IgD-negative memory B cell (primary cell): ENCODE measurements around the gene NPM1. TPM values are rescaled to one million over a fixed set of nuclear protein-coding genes. Genes with fewer than 3 reads are reported as not detected.
"Not testable (repeated sequence)": the region's sequence is repeated elsewhere in the genome, so short reads cannot be mapped to it uniquely, and the experiment has no call there.

Experiments used
- H3K27ac Mint-ChIP-seq, 3 donors: one replicate each; pipeline ENCODE4 v1.8.0; 2020 to 2022; ENCODE audit warnings: mild to moderate bottlenecking in 3 of 3, mixed read lengths in 3 of 3, moderate library complexity in 1 of 3
- H3K27me3 Mint-ChIP-seq: one replicate; pipeline ENCODE4 v1.8.0; 2021; ENCODE audit warnings: mixed read lengths
- H3K36me3 Mint-ChIP-seq: one replicate; pipeline ENCODE4 v1.8.0; 2020; ENCODE audit warnings: mild to moderate bottlenecking, mixed read lengths
- H3K4me1 Mint-ChIP-seq, 3 donors: one replicate each; pipeline ENCODE4 v1.8.0; 2020 to 2022; ENCODE audit warnings: mixed read lengths in 3 of 3, mild to moderate bottlenecking in 1 of 3
- H3K4me3 Mint-ChIP-seq, 4 donors: one replicate each; pipeline ENCODE4 v1.8.0; 2020 to 2022; ENCODE audit warnings: mild to moderate bottlenecking in 4 of 4, mixed read lengths in 4 of 4, moderate library complexity in 3 of 4
- H3K9me3 Mint-ChIP-seq, 3 donors: one replicate each; pipeline ENCODE4 v1.8.0; 2020 to 2021; ENCODE audit warnings: mixed read lengths in 3 of 3, mild to moderate bottlenecking in 1 of 3
- polyA plus RNA-seq: library from polyadenylated mRNA; unstranded; fragments of 300-500 nt; fragmentation: Illumina TruSeq; gene quantifications from one replicate; pipeline ENCODE4 v1.2.3, GENCODE V29; 2021

The NPM1 gene
- 715 TPM for polyA plus RNA-seq

GRCh38 chr5:171387345-171387969 lies at the start of gene NPM1:
TSS of gene NPM1 (plus strand) at chr5:171387849. CDS start at chr5:171387949, 100 bp downstream.
- H3K9me3 Mint-ChIP-seq, result peaks cover 0 to under 1% (median 0%) of the 10 kb centered on the region in 3 donors
- H3K36me3 Mint-ChIP-seq, result no peaks in the 10 kb centered on the region
- H3K27me3 Mint-ChIP-seq, result peaks cover 6% of the 10 kb centered on the region
- peaks cover 30 to 33% (median 30%) of the 10 kb centered on the region in 3 donors for H3K4me1 Mint-ChIP-seq
- H3K4me3 Mint-ChIP-seq, result peak within 1 kb of the TSS; percentile 89 to 99 (median 98)
- H3K27ac Mint-ChIP-seq, result peak within 1 kb of the TSS; percentile 92 to 99 (median 99)

GRCh38 chr5:171340042-171340441 lies 47.6 kb upstream of the NPM1 start:
- H3K27ac Mint-ChIP-seq, result no peak overlapping the region
- H3K9me3 Mint-ChIP-seq, result peaks cover 0 to 2% (median 0%) of the 10 kb centered on the region in 3 donors
- H3K27me3 Mint-ChIP-seq, result peaks cover 22% of the 10 kb centered on the region
- no peaks in the 10 kb centered on the region for H3K36me3 Mint-ChIP-seq
- no peak overlapping the region for H3K4me3 Mint-ChIP-seq
- H3K4me1 Mint-ChIP-seq, result peaks cover 0 to 1% (median 0%) of the 10 kb centered on the region in 3 donors

GRCh38 chr5:171340491-171340890 lies 47.2 kb upstream of the NPM1 start:
- H3K9me3 Mint-ChIP-seq, result peaks cover 0 to 2% (median 0%) of the 10 kb centered on the region in 3 donors

GRCh38 chr5:171342362-171343111 lies 45.1 kb upstream of the NPM1 start:
- H3K9me3 Mint-ChIP-seq, result peaks cover 0 to 2% (median 0%) of the 10 kb centered on the region in 3 donors
- no peaks in the 10 kb centered on the region for H3K36me3 Mint-ChIP-seq
- peaks cover 5% of the 10 kb centered on the region for H3K27me3 Mint-ChIP-seq
- H3K4me1 Mint-ChIP-seq, result no peaks in the 10 kb centered on the region
- H3K27ac Mint-ChIP-seq, result no peak overlapping the region
- H3K4me3 Mint-ChIP-seq, result no peak overlapping the region

More at GRCh38 chr5:171340491-171340890, 47.2 kb upstream of the NPM1 start:
- Mint-ChIP-seq H3K4me1 (peaks cover 0 to 1% (median 0%) of the 10 kb centered on the region in 3 donors), H3K36me3 (no peaks in the 10 kb centered on the region), H3K27ac (no peak overlapping the region), H3K27me3 (peaks cover 20% of the 10 kb centered on the region), H3K4me3 (no peak overlapping the region)

GRCh38 chr5:171344936-171345608 lies 42.6 kb upstream of the NPM1 start:
- H3K27me3 Mint-ChIP-seq, result no peaks in the 10 kb centered on the region
- no peaks in the 10 kb centered on the region for H3K4me1 Mint-ChIP-seq
- H3K4me3 Mint-ChIP-seq, result peak overlapping the region in 1 of 4 donors; percentile 5
- H3K27ac Mint-ChIP-seq, result no peak overlapping the region
- H3K9me3 Mint-ChIP-seq, result no peaks in the 10 kb centered on the region
- H3K36me3 Mint-ChIP-seq, result no peaks in the 10 kb centered on the region

- H3K4me3 Mint-ChIP-seq, result no peak overlapping the region
- no peaks in the 10 kb centered on the region for H3K9me3 Mint-ChIP-seq
- H3K27ac Mint-ChIP-seq, result no peak overlapping the region
- H3K4me1 Mint-ChIP-seq, result peaks cover 0 to 4% (median 1%) of the 10 kb centered on the region in 3 donors
- H3K27me3 Mint-ChIP-seq, result peaks cover 2% of the 10 kb centered on the region
- peaks cover 2% of the 10 kb centered on the region for H3K36me3 Mint-ChIP-seq
Observed at GRCh38 chr5:171351536-171352073, 36.0 kb upstream of the NPM1 start.

- H3K27me3 Mint-ChIP-seq, result peaks cover 2% of the 10 kb centered on the region
- peaks cover 0 to 1% (median 0%) of the 10 kb centered on the region in 3 donors for H3K9me3 Mint-ChIP-seq
- H3K4me3 Mint-ChIP-seq, result peak overlapping the region in 3 of 4 donors; percentile 74 to 91 (median 91)
Observed at GRCh38 chr5:171355302-171355724, 32.3 kb upstream of the NPM1 start.

GRCh38 chr5:171357843-171358242 lies 29.8 kb upstream of the NPM1 start:
- H3K27ac Mint-ChIP-seq, result no peak overlapping the region
- peaks cover 2% of the 10 kb centered on the region for H3K36me3 Mint-ChIP-seq

More at GRCh38 chr5:171355302-171355724, 32.3 kb upstream of the NPM1 start:
- peaks cover 0 to 4% (median 1%) of the 10 kb centered on the region in 3 donors for H3K4me1 Mint-ChIP-seq
- peaks cover 2% of the 10 kb centered on the region for H3K36me3 Mint-ChIP-seq
- H3K27ac Mint-ChIP-seq, result no peak overlapping the region

GRCh38 chr5:171361151-171361550 lies 26.5 kb upstream of the NPM1 start:
- H3K4me1 Mint-ChIP-seq, H3K27me3 Mint-ChIP-seq, H3K4me3 Mint-ChIP-seq, H3K9me3 Mint-ChIP-seq, H3K27ac Mint-ChIP-seq, H3K36me3 Mint-ChIP-seq: not testable (repeated sequence)

More at GRCh38 chr5:171357843-171358242, 29.8 kb upstream of the NPM1 start:
- Mint-ChIP-seq H3K4me1 (peaks cover 0 to 2% (median 1%) of the 10 kb centered on the region in 3 donors), H3K4me3 (no peak overlapping the region), H3K27me3 (no peaks in the 10 kb centered on the region), H3K9me3 (peaks cover 0 to 1% (median 0%) of the 10 kb centered on the region in 3 donors)

- H3K4me1 Mint-ChIP-seq, H3K9me3 Mint-ChIP-seq, H3K36me3 Mint-ChIP-seq, H3K4me3 Mint-ChIP-seq, H3K27ac Mint-ChIP-seq: not testable (repeated sequence)
- peaks cover 11% of the 10 kb centered on the region for H3K27me3 Mint-ChIP-seq
Observed at GRCh38 chr5:171363249-171363648, 24.4 kb upstream of the NPM1 start.

- Mint-ChIP-seq H3K27ac (no peak overlapping the region), H3K36me3 (peaks cover 2% of the 10 kb centered on the region), H3K27me3 (peaks cover 15% of the 10 kb centered on the region), H3K4me1 (peaks cover 0 to 5% (median 3%) of the 10 kb centered on the region in 3 donors), H3K9me3 (peaks cover 0 to 1% (median 0%) of the 10 kb centered on the region in 3 donors), H3K4me3 (no peak overlapping the region)
Observed at GRCh38 chr5:171363846-171364245, 23.8 kb upstream of the NPM1 start.

GRCh38 chr5:171365351-171365750 lies 22.3 kb upstream of the NPM1 start:
- no peak overlapping the region for H3K4me3 Mint-ChIP-seq
- peaks cover 2% of the 10 kb centered on the region for H3K36me3 Mint-ChIP-seq
- H3K4me1 Mint-ChIP-seq, result peaks cover 0 to 5% (median 3%) of the 10 kb centered on the region in 3 donors
- peaks cover 18% of the 10 kb centered on the region for H3K27me3 Mint-ChIP-seq
- no peak overlapping the region for H3K27ac Mint-ChIP-seq
- no peaks in the 10 kb centered on the region for H3K9me3 Mint-ChIP-seq

- Mint-ChIP-seq H3K4me1 (peaks cover 0 to 5% (median 3%) of the 10 kb centered on the region in 3 donors), H3K36me3 (peaks cover 2% of the 10 kb centered on the region), H3K4me3 (no peak overlapping the region), H3K27ac (no peak overlapping the region), H3K9me3 (no peaks in the 10 kb centered on the region), H3K27me3 (peaks cover 18% of the 10 kb centered on the region)
Observed at GRCh38 chr5:171366645-171367044, 21.0 kb upstream of the NPM1 start.

- Mint-ChIP-seq H3K27ac (no peak overlapping the region), H3K4me1 (peaks cover 0 to 5% (median 3%) of the 10 kb centered on the region in 3 donors), H3K27me3 (peaks cover 19% of the 10 kb centered on the region), H3K9me3 (no peaks in the 10 kb centered on the region), H3K36me3 (peaks cover 2% of the 10 kb centered on the region), H3K4me3 (no peak overlapping the region)
Observed at GRCh38 chr5:171367424-171368370, 20.0 kb upstream of the NPM1 start.
